GM18517 (cell line): ENCODE data around the gene SFT2D1.

Experiments
- ATAC-seq: cut with Tn5 transposase; IDR thresholded peaks from one replicate; pipeline ENCODE4 v1.9.1; 2021; ENCODE audit warnings: mild to moderate bottlenecking, moderate library complexity; ENCODE audit not compliant: unreplicated experiment

SFT2D1 gene

DNA sequence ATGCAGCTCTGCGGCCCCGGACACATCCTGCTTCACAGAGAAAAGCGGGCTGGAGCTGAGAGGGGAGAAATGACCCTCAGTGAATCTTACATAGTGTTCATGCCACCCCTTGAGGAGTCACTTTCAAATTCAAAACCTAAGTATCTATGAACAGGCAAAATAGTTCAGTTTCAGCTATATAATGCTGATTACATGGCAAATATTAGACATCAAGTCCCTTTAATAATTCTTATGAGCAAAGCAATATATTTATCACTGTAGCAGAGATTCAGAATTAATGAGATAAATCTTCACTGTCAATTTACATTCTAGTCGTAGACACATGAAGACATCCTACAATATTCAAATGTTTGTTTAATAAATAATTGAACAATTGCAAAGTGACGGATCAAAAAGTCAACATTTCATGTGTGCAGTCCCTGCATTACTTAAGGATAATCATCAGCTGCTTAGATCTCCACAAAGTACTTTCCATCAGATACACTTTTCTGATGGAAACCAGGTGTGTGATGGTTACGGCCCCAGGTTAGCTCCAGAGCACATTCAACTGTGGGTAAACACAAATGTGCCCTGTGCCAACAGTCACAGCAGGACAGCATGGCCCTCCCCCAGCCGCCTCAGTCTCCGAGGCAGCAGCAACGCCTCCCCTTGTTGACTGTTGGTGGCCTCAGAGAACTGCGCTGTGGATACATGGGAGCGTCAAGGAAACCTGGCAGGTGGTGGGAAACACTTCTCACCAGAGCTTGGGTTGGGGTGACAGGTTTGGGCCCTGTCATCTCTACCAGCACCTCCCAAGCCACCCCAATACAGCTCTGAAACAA lies 33.4 kb downstream of the SFT2D1 start:
- ATAC-seq: no peak

DNA sequence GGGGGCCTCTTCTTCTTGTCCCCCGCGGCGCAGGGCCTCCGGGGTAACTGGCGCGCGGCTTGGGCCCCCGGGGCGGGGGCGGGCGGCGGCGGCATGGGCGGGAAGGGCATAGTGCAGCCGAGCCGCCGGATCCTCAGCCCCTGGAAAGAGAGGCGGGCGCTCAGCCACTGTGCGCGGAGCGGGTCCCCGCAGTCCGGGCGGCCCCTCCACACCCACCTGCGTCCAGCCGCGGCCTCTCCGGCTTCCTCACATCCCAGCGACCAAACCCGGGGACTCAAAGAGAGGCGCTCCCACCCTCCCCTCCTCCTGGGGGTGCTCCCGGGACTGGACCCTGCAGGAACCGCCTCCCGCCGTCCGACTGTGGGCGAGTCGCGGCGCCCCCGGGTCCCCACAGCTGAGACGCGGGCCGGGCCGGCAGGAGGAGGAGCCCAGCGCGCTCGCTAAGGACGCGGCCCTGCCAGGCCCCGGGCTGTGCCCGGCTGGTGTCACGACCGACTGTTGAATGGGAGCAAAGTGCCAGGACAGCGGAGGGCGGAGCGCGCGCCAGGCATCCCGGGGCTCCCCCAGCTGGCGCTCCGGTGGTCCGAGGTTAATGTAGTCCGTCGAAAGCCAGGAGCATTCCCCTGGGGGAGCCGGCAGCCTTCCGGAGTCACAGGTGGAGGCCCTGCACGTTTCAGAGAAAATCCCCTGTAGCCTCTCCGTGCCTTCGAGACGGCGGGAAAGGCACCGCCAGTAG lies 34.1 kb downstream of the SFT2D1 start, which contains the start of gene PRR18:
PRR18 (minus strand) TSS at position 360 of the 736 bp plus-strand sequence; CDS start at position 110, 250 bp downstream.
- peak; percentile 59 for ATAC-seq

DNA sequence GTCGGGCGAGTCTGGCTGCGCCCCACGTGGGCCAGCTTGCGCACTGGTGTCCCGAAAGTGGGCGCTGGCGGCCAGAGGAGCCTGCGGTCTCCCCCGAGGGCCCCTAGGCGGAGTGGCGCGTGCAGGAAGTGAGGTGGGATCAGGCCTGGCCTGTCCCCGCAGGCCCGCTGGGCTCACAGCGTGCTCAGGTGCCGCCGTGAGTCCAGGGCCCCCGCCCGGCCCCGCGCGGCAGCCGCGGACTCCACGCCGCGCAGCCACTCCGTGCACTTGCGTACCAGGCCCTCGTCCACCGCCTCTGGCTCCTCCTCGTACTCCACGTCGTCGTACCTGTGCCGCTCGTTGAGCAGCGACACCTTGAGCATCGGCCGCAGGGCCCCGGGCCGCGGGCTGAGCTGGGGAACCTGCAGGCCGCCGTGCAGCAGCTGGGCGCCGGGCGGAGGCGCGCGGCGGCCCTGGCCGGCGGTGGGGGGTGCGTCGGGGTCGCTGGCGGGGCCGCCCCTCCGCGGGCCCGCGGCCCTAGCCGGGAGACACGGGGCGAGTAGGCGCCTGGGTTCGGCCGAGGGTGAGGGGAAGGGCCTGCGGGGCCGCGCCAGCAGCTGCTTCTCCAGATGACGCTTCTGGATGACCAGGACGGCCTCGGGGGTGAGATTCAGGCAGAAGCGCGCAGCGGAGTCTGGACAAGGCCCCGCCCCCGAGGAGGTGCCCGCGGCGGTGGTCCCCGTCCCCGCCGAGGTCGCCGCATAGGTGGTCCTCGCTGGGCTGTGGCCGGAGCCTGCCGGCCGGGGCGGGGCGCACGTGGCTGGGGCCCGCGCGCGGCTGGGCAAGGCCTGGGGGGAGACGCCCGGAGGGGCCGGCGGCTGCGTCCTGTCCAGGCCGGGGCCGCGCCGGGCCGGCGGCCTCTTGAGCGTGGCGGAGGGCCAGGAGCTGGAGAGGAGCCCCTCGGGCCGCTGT lies 35.0 kb downstream of the SFT2D1 start:
- peak; percentile 26 for ATAC-seq

DNA sequence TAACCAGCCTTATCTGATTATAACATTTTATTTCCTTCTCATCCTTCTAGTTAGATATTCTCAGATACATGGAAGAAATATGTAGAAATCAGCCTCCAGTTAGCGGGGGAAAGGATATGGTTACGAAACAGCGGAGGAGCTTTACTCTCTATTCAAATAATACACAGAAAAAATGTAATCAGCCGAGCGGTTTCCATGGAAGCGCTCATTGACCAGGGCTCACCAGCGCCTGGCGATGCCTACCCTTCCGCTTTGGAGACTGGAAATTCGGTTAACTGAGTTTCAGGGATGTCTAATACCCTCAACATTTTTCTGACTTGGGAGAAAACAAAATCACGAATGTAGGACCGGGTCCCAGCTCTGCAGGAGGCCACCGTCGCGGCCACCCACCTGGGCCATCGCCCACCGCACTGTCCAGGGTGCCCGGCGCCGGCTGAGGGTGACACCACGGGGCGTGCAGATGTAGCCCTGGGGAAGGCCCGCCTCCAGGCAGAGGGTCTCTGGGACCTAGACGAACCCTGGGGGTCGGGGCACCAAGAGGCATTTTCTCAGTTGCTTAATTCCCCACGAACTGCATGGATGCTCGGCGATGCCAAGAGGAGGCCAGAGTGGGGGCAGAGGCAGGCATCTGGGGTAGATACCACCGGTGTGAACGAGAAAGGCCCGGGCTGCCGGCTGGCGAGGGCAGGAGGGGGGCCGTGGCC lies 35.8 kb downstream of the SFT2D1 start:
- ATAC-seq: no peak

DNA sequence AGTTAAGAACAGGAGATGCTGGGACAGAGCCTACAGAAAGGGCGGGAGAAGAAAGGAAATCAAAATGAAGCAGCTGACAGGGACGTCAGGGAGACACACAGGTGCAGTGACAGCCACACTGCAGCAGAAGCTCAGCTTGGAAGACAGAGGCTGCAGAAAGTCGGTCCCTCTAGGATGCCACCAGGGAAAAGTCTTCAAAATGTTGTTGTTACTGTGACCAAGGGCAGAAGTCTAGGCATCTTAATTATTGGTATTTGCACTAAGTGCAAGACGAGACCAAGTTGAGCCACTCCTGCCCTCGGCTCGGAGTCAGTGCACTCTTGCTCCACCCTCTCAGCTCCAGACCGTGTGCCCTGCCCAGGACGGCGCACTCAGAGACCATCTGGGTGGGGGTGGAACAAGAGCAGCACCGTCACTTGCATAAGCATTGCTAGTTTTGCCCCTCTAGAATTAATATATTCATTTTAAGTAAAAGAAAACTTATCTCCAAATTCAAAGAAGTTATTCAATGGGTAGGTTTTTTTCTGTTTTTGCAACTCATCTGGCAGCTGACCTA lies 36.7 kb downstream of the SFT2D1 start:
- ATAC-seq: no peak

DNA sequence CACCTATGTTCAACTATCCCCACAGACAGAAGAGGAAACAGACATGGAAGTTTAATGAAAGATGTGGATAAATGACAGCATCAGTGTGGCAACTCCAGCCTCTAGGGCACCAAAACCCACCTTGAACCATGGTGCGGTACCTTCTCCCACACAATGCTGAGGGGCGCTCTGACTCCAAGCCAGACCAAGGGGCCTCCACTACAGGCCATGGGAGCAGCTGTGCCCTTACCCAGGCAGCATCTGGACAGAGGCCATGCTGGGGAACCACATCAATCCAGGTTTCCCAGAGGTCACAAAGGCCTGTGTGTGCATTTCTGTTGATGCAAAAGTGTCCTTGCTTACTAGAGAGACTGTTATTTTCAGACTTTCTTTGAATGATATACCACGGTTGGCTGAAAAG lies 38.2 kb downstream of the SFT2D1 start:
- ATAC-seq: no peak

DNA sequence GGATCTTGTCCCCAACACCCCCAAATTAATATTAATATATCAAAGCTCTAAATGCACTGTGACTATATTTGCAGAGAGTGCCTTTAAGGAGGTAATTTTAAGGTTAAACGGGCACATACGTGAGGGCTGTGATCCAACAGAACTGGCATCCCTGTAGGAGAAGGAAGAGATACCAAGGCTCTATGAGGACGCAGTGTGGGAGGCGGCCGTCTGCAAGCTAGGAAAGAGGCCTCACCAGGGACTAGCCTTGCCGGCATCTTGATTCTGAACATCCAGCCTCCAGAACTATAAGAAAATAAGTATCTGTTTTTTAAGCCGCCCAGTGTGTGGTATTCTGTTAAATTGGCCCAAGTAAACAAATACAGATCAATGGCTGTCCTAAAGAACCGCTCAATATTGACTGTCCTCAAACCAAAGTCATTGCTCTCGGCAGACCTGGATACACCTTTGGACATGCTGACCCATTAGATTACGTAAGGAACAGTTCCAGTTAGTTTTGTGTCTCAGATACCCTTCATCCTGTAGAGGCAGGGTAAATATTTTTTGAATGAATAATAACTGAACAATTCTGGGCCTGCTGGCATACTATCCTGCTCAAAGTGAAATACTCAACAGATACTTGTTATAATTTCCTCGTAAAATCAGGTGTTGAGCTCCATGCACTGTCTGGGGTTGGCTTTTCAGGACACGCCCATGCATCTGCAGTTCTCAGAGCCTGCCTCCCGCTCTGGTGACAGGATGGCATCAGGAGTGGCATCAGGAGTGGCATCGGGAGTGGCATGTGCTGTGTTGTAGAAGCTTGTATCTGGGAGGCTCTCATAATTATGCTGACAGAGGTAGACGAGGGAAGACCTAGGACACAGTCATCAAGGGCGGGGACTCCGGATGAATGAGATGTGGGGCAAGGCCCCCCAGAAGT lies 40.5 kb downstream of the SFT2D1 start:
- ATAC-seq: no peak

DNA sequence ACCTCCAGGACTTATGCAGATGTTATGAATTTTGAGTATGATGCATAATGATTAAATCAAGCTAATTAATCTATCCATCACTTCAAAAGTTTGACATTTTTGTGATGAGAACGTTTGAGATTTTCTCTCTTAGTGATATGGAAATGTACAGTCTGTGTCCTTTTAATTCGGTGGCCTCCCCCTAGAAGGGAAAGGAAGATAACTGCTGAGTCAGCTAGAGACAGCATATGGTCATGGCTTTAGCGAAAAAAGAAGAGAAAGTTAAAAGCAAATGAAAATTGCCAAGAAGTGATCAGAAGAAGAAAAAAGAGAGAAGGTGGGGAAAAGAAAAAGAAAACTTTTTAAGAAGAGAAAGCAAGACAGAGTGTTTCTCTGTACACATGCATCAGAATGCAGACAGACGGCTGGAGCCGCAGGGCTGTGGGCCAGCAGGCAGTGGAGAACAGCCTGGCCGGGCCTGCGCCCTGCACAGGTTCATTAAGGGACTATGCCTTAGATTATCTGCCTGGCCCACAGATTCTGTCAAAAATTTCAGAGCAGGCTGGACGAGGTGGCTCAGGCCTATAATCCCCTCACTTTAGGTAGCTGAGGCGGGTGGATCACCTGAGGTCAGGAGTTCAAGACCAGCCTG lies 41.9 kb downstream of the SFT2D1 start:
- ATAC-seq: no peak

DNA sequence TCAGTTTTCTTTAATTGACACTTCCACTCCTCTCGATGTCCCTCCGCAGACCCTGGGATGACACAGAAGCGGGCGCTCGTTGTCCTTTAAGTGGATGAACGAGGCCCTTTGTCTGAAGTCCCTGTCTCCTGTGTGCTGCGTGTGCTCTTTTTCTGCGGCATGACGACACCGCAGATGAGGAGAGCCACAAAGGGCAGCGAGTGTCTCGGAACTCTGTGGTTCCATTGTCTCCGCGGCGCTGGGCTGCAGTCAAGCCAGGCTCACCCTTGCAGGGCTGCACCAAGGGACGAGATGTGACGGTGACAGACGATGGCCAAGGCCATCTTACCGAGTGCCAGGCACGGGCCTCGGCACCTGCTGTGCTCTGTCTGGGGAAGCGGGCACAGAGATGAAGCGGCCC lies 44.7 kb downstream of the SFT2D1 start:
- no peak for ATAC-seq

DNA sequence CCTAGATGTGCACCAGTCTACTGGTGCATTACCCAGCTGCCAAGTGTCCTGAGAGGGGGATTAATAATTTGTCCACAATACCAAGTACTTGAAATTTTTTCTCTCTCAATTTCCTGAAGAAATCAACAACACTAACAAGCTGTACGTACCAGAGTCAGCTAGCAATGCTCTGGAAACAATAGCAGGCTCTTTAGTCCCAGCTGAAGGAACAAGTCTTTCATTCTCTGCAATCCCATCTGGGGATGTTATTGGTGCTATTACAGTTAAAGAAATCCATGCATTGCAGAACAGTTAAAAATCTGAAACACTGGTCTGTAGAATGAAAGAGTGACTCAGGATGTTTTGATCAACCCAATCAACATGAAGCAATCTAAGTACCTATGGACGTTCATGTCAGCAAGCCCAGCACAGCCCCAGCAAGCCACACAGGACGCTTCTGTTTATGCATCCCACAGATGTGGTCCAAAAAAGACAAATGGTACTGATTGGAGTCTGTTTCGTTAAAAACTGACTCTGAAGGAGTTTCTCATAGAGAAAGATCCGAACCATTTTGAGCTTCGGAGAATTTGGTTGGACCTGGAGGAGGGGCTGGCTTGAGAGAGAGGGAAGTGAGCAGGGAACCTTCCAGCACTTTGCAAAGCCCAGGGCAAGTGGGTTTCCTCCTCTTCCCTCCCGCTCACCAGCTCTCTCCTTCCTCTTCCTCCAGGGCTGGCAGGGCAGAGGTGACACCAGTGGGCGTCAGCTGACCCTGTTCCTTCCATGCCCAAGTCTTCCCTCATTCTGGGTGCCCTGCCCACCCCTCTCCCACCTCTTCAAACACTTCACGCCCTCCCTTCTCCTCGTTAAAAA lies 46.1 kb downstream of the SFT2D1 start:
- no peak for ATAC-seq

DNA sequence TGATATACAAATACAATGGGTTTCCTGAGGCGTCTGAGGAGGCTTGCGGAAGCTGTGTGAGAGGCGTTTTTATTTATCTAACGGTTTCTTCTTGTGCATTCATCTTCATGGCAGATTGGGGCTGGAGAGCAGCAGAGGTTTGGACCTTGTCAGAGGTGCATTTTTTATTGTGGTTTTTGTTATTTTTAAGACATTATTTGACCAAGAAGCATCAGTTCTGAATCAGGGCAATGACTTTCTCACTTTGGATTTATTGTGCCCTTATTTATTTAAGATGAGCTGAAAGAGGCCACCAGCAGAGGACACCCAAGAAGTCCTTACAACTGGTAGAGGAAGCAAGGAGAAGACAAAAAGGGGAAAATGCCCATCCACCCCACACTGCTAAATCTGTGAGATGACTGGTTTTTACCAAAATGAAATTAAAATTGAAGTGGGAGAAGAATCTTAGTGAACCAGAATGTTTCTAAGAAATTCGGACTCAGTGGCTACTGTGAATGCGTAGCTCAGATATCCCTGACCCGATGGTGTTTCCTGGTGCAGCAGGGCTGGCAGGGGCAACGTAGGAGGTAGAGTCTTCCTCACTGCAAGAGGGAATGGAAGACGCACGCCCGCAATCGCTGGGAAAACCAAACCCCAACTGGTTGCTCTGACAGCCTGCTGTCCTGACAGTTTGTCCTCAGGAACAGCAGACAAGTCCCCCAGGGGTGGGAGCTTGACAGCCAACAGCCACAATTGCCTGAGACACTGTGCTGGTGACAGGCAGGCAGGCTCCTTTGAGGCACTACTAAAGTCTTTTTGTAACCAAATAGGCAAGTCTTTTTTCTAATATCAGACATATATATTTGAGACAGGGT lies 48.4 kb downstream of the SFT2D1 start:
- no peak for ATAC-seq

DNA sequence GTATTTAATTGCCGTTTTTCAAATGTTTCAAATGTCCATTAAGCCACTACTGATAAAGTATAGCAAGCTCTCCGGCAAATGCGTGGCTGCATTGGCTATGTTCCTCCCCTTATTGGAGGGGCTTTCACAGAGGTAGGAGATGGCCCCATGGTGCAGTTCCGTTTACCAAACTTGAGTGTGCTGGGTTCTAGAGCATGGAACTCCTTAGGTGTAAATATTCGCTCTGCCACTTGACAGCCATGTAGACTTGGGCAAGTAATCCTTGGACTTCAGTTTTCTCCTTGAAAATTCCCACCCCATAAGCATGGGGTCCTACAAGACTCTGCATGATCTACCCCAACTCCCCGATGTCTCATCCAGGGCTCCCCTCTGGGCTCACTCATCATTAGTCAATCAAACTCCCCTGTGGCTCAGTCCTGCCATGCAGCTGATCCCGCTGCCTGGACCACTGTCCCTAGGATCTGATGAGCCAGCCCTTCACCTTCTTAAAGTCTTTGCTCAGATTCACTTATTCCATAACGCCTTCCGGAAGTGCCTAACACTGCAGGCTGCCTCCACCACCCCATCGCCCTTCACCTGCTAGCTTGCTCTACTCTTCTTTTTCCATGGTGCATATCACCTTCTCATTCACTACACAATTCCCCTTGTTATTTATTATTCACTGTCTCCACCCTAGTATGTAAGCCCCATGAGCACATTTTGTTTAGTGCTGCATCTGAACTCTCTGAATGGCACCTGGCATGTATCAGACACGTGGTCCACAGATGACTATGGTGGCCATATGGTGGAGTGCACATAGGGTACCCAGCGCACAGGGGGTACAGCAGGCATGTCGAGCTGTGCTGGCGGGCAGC lies 52.9 kb downstream of the SFT2D1 start:
- no peak for ATAC-seq

DNA sequence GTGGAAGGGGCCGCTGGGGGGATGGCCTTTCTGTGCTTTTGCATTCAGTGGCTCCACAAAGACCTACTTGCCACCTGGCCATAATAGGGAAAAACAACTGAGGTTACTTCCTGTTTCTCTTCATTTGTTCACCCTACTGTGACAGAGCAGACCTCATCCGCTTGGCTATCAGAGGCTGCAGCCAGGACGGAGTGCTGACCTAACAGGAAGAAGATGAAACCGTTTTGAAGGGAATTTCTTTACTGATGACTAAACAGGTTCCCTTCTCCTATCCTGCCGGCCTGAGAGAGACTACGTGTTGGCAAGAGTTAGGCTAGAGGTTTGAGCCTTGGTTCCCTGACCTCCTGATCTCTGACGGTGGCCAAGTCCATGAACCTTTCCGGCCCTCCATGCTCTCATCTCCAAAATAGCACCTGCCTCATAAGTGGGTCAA lies 55.5 kb downstream of the SFT2D1 start:
- ATAC-seq: peak; percentile 97

DNA sequence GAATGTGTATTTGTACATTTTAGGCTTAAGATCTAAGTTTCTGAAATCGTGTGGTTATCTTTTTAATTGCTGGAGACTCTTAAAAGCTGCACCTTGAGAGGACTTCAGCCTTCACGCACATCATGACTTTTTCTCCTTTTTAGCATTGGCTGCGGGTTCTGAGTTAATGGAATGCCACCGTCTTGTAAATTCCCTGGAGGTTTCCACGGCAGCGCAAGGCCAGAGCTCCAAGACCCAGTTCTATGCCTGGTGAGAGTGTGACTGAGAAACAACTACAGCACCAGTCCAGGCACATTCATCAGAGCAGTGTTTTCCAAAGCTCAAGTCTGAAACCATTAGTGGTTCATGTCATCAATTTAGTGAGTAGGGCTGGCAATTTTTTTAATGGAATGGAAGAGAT lies 57.1 kb downstream of the SFT2D1 start:
- ATAC-seq: no peak

DNA sequence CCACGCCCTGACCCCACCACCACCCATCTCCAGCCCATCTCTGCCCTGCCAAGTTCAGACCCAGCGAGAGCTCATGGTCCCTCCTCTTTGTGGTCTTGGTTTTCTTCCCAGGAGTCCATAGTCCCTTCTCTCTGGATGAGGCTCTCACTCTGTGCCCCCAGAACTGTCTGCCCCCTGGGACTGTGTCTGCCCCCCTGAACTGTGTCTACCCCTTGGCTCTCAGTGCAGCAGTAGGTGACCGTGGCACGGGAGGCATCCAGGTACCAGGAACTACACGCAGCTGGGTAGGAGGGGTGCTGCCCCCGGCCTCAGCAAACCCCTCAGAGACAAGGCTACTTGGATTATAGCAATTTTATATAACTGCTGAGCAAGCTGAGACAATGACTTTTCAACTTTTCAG lies 57.7 kb downstream of the SFT2D1 start:
- no peak for ATAC-seq
